ENCODE measurements around the gene CMTM2.
"Not testable (repeated sequence)": the region's sequence is repeated elsewhere in the genome, so short reads cannot be mapped to it uniquely, and the experiment has no call there.

The CMTM2 gene

DNA sequence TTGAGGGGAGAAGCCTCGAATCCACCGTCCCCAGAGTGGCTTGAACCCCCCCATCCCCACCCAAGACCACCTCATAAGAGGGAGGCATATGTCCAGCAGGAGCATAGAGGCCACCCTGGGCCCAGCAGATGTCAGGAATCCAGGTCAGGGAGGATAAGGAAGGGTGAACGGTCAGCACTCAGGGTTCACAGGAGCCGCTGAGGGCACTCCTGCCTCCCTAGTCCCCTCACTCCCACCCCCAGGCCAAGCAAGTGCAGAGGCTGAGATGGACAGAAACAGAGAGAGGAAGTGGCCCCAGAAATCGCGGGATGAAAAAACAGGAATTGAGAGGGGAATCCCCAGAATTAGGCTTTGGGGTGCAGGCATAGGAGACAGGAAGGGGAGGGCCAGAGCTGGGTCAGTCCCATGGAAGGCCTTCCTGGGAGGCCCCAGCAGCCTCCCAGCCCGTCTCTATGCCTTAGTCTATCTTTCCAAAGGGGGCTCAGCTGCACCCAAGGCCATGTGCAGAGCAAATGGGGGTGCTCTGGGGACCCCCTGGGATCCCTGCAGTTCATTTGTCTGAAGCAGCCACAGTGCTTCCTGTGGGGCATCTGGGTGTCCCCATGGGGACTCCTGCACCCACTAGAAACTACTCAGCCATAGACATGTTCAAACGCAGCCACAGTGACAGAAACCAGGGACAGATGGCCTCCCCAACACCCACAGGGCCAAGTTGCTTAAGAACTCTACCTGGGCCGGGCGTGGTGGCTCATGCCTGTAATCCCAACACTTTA, 26.9 kb downstream of the CMTM2 start:
- peak; percentile 81 to 89 (median 86) for DNase-seq

DNA sequence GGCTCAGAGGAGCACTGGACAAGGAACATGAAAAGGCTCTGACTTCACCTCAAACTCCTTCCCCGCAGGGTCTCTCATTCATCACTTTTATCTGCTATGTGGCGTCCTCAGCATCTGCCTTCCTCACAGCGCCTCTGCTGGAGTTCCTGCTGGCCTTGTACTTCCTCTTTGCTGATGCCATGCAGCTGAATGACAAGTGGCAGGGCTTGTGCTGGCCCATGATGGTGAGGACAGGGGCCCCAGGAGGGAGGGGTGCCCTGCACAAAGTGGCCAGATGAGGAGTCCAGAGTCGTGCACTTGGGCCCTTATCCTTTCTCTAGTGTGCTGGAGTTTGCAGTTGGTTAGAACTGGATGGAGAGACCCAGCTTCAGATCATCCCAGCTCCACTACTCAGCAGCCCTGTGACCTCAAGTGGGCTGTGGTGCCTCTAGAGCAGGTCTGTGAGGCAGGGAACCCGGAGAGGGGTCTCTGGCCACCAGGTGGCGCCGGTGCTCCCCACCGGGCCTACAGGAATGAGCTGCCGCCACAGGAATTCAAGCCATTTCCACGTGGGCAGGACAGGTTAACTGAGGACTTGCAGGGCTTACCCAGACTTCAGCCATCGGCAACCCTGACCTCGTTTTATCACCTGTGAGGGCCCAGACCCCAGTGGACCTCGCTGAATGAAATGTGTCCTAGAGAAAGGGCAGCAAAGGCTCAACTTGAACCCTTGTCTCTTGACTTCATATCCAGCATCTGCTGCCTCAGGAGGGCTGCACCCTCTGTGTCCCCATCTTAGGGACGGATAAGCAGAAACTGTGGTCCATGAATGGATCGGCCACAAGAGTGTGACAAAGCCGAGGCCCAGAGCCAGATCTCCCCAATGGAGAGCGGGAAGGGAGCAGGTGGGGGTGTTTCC, 29.2 kb downstream of the CMTM2 start:
- DNase-seq = peak; percentile 70 to 80 (median 72)

DNA sequence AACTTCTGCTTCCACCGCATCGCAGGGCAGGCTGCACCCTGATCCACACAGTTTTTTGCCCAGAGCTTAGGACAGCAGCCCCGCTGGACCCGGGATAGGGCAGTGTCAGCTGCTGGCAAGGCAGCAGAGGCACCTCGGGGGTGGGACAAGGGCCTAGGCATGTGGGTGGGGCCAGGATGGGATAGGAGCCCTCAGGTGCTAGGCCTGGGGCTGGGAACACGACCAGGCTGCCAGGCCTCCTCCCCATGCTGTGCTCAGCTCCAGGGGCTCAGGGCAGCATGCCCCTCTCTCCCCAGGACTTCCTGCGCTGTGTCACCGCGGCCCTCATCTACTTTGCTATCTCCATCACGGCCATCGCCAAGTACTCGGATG, 29.9 kb downstream of the CMTM2 start:
- DNase-seq = no peak

DNA sequence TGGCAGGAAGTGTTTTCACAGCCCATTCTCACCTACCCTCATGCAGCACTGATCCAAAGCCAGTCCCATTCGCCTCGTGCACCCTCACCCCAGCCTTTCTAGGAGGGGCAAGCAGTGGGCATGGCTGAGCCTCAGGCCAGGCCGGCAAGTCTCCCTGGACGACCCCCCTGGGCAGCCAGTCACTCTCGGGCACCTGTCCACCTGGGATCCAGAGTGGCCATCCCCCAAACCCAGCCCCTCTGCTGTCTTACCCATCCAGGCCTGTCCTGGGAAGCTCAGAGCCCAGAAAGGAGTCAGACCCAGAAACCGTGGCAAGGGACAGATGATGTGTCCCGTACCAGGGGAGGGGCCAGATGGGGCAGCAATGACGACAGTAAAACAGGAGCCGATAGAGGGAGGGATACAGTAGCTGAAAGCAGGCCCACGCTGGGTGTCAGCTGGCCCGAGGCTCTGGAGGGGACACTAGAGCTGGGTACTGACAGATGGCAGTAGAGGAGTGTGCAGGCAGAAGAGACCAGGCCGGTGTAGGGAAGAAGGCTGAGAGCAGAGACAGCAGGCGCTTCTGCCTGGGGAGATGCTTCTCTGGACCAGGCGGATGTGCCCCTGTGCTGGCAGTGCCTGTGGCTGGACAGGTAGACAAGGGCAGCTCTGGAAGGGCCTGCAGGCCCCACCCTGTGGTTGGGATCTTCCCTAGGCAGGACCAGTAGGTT, 31.0 kb downstream of the CMTM2 start:
- DNase-seq = no peak

DNA sequence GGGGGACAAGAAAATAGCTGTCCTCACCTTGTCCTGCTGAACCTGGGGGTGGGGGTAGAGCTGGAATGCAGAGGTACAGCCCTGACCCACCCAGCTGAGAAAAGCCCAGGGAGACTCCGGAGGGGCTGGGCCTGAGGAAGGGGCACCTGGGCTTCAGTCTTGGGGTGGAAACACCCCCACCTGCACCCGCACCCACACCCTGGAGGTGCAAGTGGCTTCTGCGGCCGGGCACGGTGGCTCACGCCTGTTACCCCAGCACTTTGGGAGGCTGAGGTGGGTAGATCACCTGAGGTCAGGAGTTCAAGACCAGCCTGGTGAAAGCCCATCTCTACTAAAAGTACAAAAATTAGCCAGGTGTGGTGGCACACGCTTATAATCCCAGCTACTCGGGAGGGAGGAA, 32.6 kb downstream of the CMTM2 start:
- not testable (repeated sequence) for DNase-seq

DNA sequence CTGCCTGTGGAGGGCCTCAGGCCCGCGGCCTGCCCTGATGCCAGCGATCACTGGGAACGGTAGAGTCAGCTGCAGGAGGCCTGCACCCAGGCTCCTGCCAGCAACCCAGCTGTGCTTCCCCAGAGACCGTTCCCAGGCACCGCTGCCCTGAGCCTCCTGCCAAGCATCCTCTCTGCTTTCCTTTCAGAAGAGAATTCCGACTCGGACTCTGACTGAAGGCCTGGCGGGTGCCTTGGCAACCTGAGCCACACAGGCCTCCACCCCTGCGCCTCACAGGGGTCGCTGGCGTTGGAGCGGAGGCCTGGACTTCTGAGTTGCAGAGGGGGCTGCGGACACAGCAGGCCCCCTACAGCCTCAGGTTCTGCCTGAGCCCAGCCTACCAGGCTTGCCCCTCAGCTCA, 33.2 kb downstream of the CMTM2 start:
- no peak for DNase-seq

DNA sequence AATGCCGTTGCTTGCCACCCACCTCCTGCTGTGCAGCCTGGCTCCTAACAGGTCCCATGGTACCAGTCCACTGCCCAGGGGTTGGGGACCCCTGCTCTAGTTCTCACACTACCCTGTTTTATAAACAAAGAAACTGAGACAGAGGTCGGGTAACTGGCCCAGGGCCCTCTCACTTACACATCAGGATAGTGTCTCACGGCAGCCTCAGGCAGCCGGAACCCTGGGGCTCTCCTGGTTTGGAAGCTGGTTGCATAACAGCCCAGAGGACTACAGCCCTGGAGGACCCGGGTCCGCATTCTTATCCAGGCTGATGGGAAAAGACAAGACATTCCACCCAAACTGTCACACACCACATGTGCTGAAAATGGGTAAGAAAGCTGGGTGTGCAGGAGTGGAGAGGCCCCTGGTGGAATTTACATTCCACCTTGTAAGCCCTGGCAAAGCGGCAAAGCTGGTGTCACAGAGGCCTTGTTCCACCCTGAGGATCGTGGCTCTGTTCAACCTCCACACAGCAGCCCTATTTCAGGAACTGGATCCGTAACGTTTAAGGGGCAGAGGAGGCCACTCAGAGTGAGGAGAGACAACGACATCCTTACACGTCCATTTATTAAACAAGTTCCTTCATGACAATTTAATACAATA, 35.0 kb downstream of the CMTM2 start:
- no peak for DNase-seq

DNA sequence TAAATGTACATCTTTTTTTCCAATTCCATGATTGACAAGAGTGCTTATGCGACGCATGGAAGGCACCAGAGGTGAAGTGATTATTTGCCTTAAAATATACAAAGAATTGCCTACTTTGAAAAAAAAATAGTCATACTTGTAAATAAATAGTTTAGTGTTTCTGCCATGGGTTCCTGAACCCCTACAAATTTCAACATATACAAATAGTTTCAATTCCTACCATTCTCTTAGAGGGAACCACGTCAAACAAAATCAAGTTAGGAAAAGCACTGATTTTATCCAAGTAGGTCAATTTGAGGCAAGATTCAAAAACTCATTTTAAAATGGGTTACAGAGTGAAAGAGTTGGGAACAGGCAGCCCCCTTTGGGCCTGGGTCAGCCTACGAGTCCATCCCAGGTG, 36.9 kb downstream of the CMTM2 start:
- DNase-seq = no peak

DNA sequence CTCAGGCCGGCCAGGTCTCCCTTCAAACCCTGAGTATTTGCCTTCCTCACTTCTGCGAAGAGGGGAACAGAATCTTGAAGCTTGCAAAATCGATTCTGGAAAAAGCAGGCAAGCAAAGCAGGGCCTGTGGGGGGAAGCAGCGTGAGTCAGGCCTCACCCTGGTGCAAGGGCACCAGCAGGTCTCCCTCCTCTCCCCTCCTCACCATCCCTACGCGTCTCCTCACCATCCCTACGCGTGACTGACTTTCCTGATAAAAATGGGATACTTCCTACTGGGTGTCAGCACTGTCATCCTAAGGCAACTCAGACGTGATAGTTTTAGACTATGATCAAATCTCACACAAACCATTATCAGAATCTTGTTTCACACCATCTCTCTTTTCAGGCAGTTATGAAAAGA, 37.3 kb downstream of the CMTM2 start:
- DNase-seq = peak in 3 of 4 experiments; percentile 19 to 40 (median 39)

DNA sequence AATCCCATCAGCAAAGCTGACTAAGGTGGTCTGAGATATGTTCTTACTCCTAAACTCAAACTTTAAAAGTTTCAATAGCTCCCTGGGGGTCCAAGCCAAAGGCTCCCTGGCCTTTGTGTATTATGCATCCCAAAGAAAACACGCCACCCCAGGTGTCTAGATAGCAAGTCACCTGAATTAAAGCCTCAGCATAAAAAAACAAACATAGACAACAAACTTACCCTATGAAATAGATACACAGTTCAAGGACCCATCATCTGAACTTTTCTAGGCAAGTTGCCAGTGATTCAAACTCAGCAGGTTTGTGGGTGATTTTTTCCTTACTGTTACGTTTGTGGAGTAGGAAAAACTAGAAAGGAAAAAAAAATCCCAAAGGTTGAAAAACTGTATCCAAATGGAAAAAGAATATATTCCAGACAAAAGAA, 37.8 kb downstream of the CMTM2 start:
- no peak for DNase-seq

DNA sequence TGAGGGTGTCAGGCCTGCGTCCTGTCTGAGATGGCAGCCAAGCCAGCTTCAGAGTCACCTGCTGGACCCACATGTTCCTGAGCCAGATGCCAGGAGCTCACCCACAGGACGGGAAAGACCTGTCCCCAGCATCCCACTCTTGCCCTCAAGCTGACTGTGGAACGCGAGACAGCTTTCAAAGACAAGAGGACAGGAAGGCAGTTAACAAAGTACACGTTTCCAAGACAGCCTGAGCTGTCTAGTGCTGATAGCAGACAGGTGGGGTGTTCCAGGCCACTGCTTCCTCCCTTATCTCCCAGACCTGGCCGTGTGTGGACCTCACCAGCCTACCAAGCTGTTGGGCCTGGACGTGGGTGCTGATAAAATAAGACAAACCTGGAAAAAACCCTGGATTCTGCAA, 38.5 kb downstream of the CMTM2 start:
- no peak for DNase-seq

DNA sequence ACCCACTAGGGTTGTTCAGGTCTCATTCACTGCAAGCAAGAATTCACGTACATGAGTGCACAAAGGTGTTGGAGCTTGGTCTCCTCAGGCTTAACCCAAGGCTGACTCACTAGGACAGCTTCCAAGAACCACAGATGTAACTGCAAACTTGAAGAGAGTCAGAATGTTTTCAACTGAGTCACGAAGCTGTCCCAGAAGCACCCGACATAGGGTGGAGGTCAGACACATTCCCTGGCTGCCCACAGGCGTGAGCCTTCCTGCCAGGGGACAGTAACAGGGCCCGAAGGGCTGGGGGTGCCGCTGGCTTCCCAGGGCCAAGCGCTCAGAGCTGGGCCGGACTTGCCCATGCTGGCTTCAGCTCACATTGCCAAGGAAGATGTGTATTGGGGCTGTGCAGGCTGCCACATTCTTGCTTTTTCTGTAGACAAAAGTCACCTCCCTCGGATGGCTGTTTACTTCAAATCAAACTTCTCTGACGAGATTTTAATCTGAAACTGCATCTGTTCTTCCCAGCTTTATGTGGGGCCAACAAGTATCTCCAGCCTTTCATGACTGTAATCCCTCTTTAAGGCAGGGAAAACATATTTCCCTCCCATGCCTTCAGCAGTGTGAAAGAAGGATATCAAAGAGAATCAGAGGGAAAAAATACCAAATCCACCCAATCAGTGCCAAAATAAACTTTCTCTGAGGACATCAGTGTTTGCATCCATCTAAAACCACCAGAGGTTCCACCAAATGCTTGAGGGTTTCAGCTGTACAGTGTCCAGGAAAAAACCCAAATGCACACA, 39.5 kb downstream of the CMTM2 start:
- no peak for DNase-seq

DNA sequence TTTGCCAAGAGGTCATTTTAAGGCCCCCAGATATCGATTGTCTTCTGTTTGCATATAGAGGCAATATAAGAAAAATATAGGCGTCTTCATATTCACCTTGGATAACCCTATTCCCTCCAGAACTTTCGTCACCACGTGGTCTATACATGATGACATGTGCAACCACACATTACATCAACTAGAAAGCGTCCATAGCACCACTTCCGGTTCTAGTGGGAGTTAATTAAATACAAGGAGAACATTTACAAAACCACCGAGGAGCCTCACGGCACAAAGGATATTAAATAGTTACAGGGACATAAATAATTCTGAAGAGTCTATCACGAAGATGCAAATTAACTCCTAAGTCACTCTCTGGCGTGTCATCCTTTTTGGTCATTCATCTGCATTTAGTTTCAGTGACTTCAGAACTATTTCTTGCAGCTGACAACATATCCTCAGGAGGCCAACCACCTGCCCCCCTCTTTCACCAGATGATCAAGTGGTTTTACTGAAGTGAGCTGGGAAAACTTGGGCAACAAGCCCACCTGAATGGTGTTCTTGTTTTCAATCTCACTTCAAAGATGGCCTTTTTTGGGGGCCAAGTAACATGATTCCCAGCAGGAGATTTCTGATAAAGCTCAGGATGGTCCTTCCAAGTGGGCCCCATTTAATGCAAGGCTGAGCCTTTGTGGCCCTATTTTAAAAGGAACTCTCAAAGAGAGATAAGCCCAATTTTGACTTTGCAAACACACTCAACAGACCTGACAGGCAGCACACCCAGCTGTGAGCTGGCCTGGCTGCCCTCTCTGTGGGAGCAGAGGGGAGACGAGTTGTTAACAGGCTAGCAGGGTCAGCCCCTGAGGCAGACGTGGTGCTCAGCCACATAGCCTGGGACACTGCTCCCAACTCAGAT, 40.5 kb downstream of the CMTM2 start:
- peak in 3 of 4 experiments; percentile 22 to 53 (median 46) for DNase-seq

DNA sequence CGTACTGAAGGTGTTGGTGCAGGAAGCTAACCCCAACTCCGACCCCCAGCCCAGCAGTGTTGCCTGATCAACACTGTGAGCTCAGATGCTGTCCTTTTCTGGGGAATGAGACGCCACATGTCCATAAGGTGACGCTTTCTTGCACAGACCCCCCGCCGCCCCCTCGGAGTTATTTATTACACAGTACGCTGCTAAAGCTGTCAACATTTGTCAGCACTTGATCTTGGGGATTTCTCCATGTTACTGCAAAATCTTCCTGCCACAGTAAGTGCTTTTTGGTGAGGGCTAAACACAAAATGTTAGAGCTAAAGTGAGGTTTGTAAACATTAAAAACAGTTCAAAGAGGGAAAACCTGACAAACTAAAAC, 41.1 kb downstream of the CMTM2 start:
- DNase-seq = no peak

DNA sequence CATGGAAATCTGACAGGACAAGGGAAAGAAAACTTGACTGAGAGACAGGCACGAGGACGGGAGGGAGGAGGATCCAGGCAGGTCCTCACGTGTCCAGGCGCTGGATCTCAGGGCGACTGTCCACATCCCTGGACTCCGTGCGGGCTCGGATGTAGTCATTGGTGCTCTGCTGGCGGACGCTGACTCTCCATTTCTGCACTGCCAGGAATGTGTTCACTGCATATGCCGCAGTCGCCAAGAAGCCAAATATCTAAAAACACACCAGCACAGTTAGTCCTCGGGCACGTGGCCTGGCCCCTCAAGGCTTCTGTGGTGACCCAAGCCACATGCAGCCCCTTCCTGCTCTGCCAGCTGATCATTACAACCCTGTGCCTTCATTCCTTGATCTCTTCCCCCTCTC, 42.7 kb downstream of the CMTM2 start:
- DNase-seq = no peak

DNA sequence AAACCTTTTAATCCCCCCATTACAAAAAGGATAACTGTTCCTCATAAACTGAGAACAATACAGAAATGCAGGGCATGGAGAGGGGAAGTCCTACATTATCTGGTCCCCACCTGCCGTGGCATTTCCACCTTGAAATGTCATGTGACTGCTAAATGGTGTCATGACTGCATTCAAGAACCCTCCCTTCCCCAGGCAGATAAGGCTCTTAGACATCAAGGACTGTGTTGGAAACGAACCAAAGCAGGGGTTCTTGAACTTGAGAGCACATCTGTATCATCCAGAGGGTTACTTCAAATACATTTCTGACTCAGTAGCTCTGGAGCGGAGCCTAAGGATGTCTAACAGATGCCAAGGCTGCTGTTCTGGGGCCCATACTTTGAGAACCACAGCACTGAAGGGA, 43.6 kb downstream of the CMTM2 start:
- no peak for DNase-seq

DNA sequence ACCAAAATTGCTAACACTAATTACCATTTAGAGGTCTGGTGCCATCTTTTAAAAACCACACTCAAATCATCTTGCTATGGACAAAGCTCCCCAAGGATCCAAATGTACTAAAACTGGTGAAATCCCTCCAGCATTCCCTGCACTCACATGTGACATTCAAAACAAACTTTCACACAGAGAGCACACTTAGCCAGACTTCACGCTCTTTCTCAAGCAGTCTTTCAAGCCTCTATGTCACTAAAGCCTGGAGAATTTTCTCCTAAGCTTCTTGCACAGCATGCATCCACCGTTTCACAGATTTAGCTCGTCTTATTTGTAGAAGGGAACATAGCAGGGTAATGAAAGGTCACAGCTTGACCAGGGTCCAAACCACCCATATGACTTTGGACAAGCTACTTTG, 44.5 kb downstream of the CMTM2 start:
- DNase-seq = no peak

DNA sequence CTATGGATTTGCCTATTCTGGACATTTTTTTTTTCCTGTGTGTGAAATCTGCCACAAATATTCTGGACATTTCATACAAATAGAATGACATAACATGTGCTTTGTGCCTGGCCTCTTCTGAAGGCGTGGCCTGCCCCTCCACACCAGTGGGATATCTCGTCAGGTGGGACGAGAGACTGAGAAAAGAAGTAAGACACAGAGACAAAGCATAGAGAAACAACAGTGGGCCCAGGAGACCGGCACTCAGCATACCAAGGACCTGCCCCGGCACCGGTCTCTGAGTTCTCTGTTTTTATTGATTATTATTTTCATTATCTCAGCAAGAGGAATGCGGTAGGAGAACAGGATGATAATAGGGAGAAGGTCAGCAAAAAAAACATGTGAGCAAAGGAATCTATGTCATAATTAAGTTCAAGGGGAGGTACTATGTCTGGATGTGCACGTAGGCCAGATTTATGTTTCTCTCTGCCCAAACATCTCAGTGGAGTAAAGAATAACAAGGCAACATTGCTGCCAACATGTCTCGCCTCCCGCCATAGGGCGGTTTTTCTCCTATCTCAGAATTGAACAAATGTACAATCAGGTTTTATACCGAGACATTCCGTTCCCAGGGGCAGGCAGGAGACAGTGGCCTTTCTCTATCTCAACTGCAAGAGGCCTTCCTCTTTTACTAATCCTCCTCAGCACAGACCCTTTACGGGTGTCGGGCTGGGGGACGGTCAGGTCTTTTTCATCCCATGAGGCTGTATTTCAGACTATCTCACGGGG, 48.5 kb downstream of the CMTM2 start:
- not testable (repeated sequence) for DNase-seq

DNA sequence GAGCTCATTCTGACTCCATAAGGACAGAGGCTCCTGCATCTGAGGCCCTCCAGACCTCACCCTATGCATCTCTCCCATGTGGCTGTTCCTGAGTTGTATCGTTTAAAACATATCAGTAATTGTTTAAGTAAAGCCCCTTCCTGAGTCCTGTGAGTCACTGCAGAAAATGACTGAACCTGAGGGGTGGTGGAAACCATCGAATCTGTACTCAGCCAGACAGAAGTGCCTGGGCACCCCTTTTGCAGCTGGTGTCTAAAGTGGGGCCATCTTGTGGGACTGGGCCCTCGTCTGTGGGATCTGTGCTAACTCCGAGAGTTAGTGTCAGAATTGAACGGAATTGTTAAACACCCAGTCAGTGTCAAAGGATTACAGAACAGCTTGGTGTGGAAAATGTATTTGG, 50.6 kb downstream of the CMTM2 start:
- DNase-seq = no peak
